GM10266 (cell line): ENCODE measurements around the gene TBC1D9.

ENCODE experiments used
- DNase-seq: peaks from one replicate; pipeline ENCODE4 v3.0.0; 2012; ENCODE audit errors: extremely low spot score
- TF ChIP-seq, protein P1 (sequence below): IDR thresholded peaks from 2 replicates; pipeline ENCODE4 v1.5.1; 2012; ENCODE audit warnings: mild to moderate bottlenecking, low read depth; ENCODE audit not compliant: control insufficient read depth, insufficient read depth; ENCODE audit errors: missing control alignments

Gene TBC1D9

DNA sequence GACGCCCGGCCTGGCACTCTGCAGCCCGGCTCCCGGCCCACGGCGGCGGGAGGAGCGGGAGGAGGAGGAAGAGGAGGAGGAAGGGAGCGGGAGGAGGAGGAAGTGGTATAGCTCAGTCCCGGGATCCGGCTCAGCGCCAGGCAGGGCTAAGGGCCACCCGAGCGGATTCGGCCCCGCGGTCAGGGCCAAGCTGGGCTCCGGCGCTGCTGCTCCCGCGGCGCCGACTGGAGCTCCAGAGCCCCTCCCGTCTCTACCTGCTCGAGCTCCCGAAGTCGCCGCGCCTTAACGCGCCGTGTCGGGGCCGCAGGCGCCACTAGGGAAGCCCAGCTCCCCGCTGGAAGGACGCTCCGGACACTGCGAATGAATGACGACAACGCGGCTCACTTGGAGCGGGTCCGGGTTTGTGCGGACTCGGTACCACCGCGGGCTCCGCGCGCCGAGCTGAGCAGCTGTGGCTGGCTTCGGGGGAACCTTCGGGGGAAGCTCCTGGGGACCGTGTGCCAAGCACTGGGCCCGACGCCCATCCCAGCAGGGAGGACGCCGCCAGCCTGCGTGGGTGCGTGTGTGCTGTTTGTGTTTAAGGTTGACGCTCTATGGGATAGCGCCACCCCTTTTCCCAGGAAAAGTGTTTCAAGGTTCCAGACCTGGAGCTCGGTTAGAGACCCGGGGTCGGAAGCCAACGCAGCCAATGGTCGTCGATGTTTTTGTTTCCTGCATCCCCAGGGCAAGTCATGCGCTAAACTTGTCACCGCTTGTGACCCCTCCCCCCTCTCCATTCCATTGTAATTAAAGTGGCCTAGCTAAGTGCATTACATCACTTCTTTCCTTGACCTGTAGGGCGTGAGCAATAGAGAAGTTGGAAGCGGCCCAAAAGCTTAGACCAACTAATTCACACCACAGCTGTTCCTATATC lies at the start of gene TBC1D9:
Gene TBC1D9 (minus strand): TSS at position 67 of the 913 bp plus-strand sequence. CDS start 340 bp downstream, outside the sequence.
- peak; percentile 36 for DNase-seq
- TF ChIP-seq, protein P1, sequence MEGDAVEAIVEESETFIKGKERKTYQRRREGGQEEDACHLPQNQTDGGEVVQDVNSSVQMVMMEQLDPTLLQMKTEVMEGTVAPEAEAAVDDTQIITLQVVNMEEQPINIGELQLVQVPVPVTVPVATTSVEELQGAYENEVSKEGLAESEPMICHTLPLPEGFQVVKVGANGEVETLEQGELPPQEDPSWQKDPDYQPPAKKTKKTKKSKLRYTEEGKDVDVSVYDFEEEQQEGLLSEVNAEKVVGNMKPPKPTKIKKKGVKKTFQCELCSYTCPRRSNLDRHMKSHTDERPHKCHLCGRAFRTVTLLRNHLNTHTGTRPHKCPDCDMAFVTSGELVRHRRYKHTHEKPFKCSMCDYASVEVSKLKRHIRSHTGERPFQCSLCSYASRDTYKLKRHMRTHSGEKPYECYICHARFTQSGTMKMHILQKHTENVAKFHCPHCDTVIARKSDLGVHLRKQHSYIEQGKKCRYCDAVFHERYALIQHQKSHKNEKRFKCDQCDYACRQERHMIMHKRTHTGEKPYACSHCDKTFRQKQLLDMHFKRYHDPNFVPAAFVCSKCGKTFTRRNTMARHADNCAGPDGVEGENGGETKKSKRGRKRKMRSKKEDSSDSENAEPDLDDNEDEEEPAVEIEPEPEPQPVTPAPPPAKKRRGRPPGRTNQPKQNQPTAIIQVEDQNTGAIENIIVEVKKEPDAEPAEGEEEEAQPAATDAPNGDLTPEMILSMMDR = no peak

DNA sequence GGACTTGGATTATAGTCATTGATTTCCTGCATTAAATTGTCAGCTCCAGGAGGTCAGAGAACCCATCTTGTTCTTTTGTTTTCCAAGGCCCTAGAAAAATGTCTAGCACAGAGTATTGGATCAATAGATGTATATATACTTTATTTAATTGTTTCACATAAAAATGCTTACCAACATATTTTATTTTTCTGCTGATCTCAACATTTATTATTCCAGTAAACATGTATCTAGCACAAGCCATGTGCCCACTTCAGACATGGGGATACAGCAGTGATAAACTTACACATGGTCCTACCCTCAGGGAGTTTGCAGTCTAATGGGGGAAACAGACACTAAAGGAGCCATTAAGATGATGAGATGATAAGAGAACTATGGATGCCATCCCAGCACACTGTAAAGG lies 49.1 kb upstream of the TBC1D9 start:
- TF ChIP-seq, protein P1 = no peak
- no peak for DNase-seq

DNA sequence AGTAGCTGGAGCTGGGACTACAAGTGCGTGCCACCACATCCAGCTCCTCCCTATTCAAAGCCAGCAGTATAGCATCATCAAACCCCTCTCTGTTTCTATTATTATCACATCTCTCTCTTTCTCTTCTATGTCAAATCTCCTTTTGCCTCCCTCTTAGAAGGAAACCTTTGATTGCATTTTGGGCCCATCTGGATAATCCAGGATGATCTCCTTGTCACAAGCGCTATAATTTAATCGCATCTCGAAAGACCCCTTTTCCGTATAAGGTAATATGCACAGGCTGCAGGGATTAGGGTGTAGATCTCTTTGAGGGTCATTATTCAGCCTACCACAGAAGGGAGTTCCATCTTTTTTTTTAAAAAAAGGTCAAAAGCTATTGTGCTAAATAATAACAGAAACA lies 46.4 kb upstream of the TBC1D9 start:
- no peak for DNase-seq
- TF ChIP-seq, protein P1 = no peak

DNA sequence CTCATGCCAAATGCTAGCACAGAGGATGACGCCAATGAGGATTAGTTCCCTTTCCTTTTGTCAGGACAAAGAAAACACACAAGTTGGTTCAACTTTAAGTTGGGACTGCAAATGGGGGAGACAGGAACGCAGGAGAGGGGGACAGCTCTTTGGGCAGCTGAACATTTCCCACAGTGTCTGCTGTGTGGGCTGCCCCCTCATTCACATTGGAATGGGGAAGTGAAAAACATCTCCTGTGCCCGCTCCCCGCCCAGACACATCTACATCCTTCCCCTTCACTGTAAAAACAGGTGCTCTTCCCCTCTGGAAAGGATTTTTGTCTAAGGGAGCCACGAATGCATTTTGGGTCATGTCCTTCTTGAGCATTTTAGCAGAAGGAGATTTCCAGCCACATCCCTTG lies 44.5 kb upstream of the TBC1D9 start:
- no peak for DNase-seq
- TF ChIP-seq, protein P1 = no peak

DNA sequence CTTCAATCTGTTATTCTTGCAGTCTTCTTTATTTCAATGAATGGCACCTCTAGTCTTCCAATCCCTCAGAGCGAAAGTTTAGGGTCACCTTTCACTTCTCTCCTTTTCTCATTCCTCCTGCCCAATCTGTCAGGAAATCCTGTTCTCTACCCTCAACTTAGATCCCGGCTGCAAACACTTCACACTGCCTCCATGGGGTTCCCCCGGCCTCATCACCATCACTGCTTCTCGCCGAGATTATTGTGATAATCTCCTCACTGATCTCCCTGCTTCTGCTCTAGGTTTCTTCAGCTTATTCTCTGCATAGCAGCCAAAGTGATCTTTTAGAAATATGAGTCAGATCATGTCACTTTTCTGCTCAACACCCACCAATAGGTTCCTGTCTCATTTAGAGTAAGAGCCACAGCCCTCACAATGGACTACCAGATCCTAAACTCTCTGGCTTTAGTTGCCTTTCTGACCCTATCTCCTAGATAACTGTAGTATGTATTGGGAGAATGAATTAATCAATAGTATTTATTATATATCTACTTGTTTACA lies 43.6 kb upstream of the TBC1D9 start:
- no peak for DNase-seq
- TF ChIP-seq, protein P1 = no peak

DNA sequence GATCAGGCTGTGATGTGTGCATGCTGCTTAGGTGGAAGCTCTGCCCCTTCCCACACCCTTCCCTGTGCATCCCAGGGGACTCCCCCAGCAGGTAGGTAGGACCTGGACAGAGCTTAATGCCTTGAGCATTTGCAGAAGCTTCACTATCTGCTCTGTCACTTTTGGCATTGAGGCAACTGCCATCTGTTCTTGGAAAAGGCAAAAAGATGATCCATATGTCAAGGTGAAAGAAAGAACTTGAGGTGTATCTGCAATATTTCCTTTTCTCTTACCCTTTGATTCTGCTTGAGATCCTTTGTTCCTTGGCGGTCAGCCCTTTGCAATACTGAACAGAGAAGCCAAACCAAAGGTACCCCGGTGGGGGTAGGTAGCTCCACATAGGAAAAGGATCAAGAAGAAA lies 37.1 kb upstream of the TBC1D9 start:
- no peak for DNase-seq
- TF ChIP-seq, protein P1 = no peak

DNA sequence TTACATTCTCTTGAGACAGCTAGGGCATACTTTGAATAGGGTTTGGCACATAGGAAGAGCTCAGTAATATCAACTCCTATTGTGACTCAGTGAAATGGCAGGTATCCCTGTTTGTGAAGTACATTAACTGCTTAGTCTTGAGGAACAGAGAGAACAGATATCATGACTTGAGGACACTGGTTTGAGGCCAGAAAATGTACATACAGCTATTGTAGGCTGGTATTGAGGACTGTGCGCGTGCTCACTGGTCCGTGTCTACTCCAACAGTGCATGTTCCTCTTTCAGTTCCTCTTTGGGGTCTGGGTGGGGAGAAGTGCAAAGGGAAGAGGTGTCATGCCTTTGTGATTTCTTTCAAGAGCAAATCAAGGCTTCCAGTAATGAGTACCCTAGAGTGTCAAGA lies 34.6 kb upstream of the TBC1D9 start:
- DNase-seq = peak; percentile 15
- TF ChIP-seq, protein P1 = no peak
